Measurements from ENCODE around the gene CD40LG.

Gene CD40LG

GRCh38 chrX:136684120-136684519, 36.2 kb downstream of the CD40LG start:
- Histone ChIP-seq H3K27me3 (ENCODE audit: control insufficient read depth, insufficient read depth, low read length) (no peaks in the 10 kb centered on the region), H3K36me3 (ENCODE audit: control insufficient read depth, insufficient read depth, low read length) (no peaks in the 10 kb centered on the region), H3K4me1 (ENCODE audit: control insufficient read depth, insufficient read depth, low read length) (no peaks in the 10 kb centered on the region), H3K9me3 (ENCODE audit: control insufficient read depth, low read length) (no peaks in the 10 kb centered on the region), H3K4me3 (ENCODE audit: low read length) (no peak overlapping the region), H3K9ac (ENCODE audit: low read length) (no peak overlapping the region)

- H3K27me3 ChIP-seq (ENCODE audit: control insufficient read depth, insufficient read depth, low read length): no peaks in the 10 kb centered on the region
- H3K4me3 ChIP-seq (ENCODE audit: low read length): no peak overlapping the region
- H3K4me1 ChIP-seq (ENCODE audit: control insufficient read depth, insufficient read depth, low read length): no peaks in the 10 kb centered on the region
- no peaks in the 10 kb centered on the region for H3K9me3 ChIP-seq (ENCODE audit: control insufficient read depth, low read length)
- no peaks in the 10 kb centered on the region for H3K36me3 ChIP-seq (ENCODE audit: control insufficient read depth, insufficient read depth, low read length)
- H3K9ac ChIP-seq (ENCODE audit: low read length): no peak overlapping the region
Observed at GRCh38 chrX:136687457-136687856, 39.5 kb downstream of the CD40LG start.

- no peaks in the 10 kb centered on the region for H3K36me3 ChIP-seq (ENCODE audit: control insufficient read depth, insufficient read depth, low read length)
- no peak overlapping the region for H3K9ac ChIP-seq (ENCODE audit: low read length)
- H3K27me3 ChIP-seq (ENCODE audit: control insufficient read depth, insufficient read depth, low read length): no peaks in the 10 kb centered on the region
- no peaks in the 10 kb centered on the region for H3K4me1 ChIP-seq (ENCODE audit: control insufficient read depth, insufficient read depth, low read length)
- no peaks in the 10 kb centered on the region for H3K9me3 ChIP-seq (ENCODE audit: control insufficient read depth, low read length)
- H3K4me3 ChIP-seq (ENCODE audit: low read length): no peak overlapping the region
Observed at GRCh38 chrX:136689436-136689835, 41.5 kb downstream of the CD40LG start.

GRCh38 chrX:136691028-136691809, 43.3 kb downstream of the CD40LG start:
- Histone ChIP-seq H3K4me3 (ENCODE audit: low read length) (no peak overlapping the region), H3K9ac (ENCODE audit: low read length) (no peak overlapping the region), H3K36me3 (ENCODE audit: control insufficient read depth, insufficient read depth, low read length) (no peaks in the 10 kb centered on the region), H3K4me1 (ENCODE audit: control insufficient read depth, insufficient read depth, low read length) (no peaks in the 10 kb centered on the region), H3K27me3 (ENCODE audit: control insufficient read depth, insufficient read depth, low read length) (no peaks in the 10 kb centered on the region), H3K9me3 (ENCODE audit: control insufficient read depth, low read length) (no peaks in the 10 kb centered on the region)

- Histone ChIP-seq H3K36me3 (ENCODE audit: control insufficient read depth, insufficient read depth, low read length) (no peaks in the 10 kb centered on the region), H3K27me3 (ENCODE audit: control insufficient read depth, insufficient read depth, low read length) (no peaks in the 10 kb centered on the region), H3K9ac (ENCODE audit: low read length) (no peak overlapping the region), H3K9me3 (ENCODE audit: control insufficient read depth, low read length) (no peaks in the 10 kb centered on the region), H3K4me1 (ENCODE audit: control insufficient read depth, insufficient read depth, low read length) (no peaks in the 10 kb centered on the region), H3K4me3 (ENCODE audit: low read length) (no peak overlapping the region)
Observed at GRCh38 chrX:136692271-136692670, 44.3 kb downstream of the CD40LG start.

- H3K9ac ChIP-seq (ENCODE audit: low read length): no peak overlapping the region
- H3K36me3 ChIP-seq (ENCODE audit: control insufficient read depth, insufficient read depth, low read length): no peaks in the 10 kb centered on the region
- H3K9me3 ChIP-seq (ENCODE audit: control insufficient read depth, low read length): no peaks in the 10 kb centered on the region
- no peaks in the 10 kb centered on the region for H3K4me1 ChIP-seq (ENCODE audit: control insufficient read depth, insufficient read depth, low read length)
- H3K27me3 ChIP-seq (ENCODE audit: control insufficient read depth, insufficient read depth, low read length): no peaks in the 10 kb centered on the region
- H3K4me3 ChIP-seq (ENCODE audit: low read length): no peak overlapping the region
Observed at GRCh38 chrX:136694431-136695087, 46.6 kb downstream of the CD40LG start.

GRCh38 chrX:136697156-136697555, 49.2 kb downstream of the CD40LG start:
- Histone ChIP-seq H3K4me3 (ENCODE audit: low read length) (no peak overlapping the region), H3K9ac (ENCODE audit: low read length) (no peak overlapping the region), H3K4me1 (ENCODE audit: control insufficient read depth, insufficient read depth, low read length) (no peaks in the 10 kb centered on the region), H3K36me3 (ENCODE audit: control insufficient read depth, insufficient read depth, low read length) (no peaks in the 10 kb centered on the region), H3K9me3 (ENCODE audit: control insufficient read depth, low read length) (no peaks in the 10 kb centered on the region), H3K27me3 (ENCODE audit: control insufficient read depth, insufficient read depth, low read length) (no peaks in the 10 kb centered on the region)

GRCh38 chrX:136708348-136708747, 60.4 kb downstream of the CD40LG start:
- H3K36me3 ChIP-seq (ENCODE audit: control insufficient read depth, insufficient read depth, low read length): no peaks in the 10 kb centered on the region
- no peak overlapping the region for H3K4me3 ChIP-seq (ENCODE audit: low read length)
- H3K4me1 ChIP-seq (ENCODE audit: control insufficient read depth, insufficient read depth, low read length): no peaks in the 10 kb centered on the region
- no peaks in the 10 kb centered on the region for H3K9me3 ChIP-seq (ENCODE audit: control insufficient read depth, low read length)
- no peaks in the 10 kb centered on the region for H3K27me3 ChIP-seq (ENCODE audit: control insufficient read depth, insufficient read depth, low read length)
- H3K9ac ChIP-seq (ENCODE audit: low read length): no peak overlapping the region
